HCT116 (cell line): Measurements from ENCODE around the gene LACTBL1. TPM values are rescaled to one million over a fixed set of nuclear protein-coding genes. Genes with fewer than 3 reads are reported as not detected.

Experiments used
- ATAC-seq: fragments of 200-7000 bp; cut with Tn5 transposase; 2 replicates; pipeline ENCODE4 v1.9.1; 2020; ENCODE audit warnings: mild to moderate bottlenecking, moderate library complexity
- BruUV-seq: library from RNA; stranded (reverse); fragments of 400-500 nt; replicated peaks from 2 replicates; lab custom pipeline; 2021; lab: Mats Ljungman, UMichigan
- CTCF ChIA-PET: fragments of 300-600 bp; sonication (Branson Sonifier 250); formaldehyde crosslinking; loops from one replicate; lab custom pipeline; 2021; ENCODE audit warnings: antibody characterized with exemption; lab: Charles Lee
- POLR2A ChIA-PET: fragments of 300-600, 350-600 bp; sonication (Branson Sonifier 250); formaldehyde crosslinking; loops from one replicate; lab custom pipeline; 2021; ENCODE audit warnings: antibody characterized with exemption; lab: Charles Lee
- RAD21 ChIA-PET, 2 experiments: fragments of 300-600 bp; sonication (Branson Sonifier 250); formaldehyde crosslinking; loops; one replicate each; lab custom pipeline; 2023; ENCODE audit warnings: low total read pairs in 2 of 2; ENCODE audit not compliant: uncharacterized antibody in 2 of 2, unreplicated experiment in 2 of 2, low non-redundant PET in 1 of 2; lab: Charles Lee
- DNase-seq: peaks from one replicate; pipeline ENCODE4 v3.0.0-alpha.2; 2010; ENCODE audit warnings: low read depth, low spot score
- H2AFZ ChIP-seq: fragments of 200-600 bp; shearing (Covaris generic), sonication (generic); 2 replicates; pipeline ENCODE4 v1.6.1; 2017; ENCODE audit warnings: low read depth, mixed run types, mixed read lengths, antibody characterized with exemption, low read length; ENCODE audit not compliant: poor library complexity, severe bottlenecking
- H3K27ac ChIP-seq: 2 replicates; pipeline ENCODE4 v1.5.1; 2012; ENCODE audit warnings: low read depth, low read length
- H3K27me3 ChIP-seq: fragments of 200-600 bp; sonication (generic); 2 replicates; pipeline ENCODE4 v1.6.1; 2016; ENCODE audit warnings: mixed run types, low read length, mixed read lengths; ENCODE audit not compliant: insufficient read depth
- H3K36me3 ChIP-seq, 2 experiments: fragments of 200-500 bp in 1 of 2; fragments of 200-600 bp in 1 of 2; sonication (Bioruptor generic) in 1 of 2; sonication (generic) in 1 of 2; 2 replicates each; pipeline versions ENCODE4 v1.5.1 to v1.6.1; 2014 to 2016; ENCODE audit warnings: low read length in 2 of 2, inconsistent platforms in 1 of 2, mixed read lengths in 1 of 2, mixed run types in 1 of 2; ENCODE audit not compliant: insufficient read depth in 2 of 2, control insufficient read depth in 1 of 2
- H3K4me1 ChIP-seq, 2 experiments: fragments of 200-600 bp in 1 of 2; sonication (generic) in 1 of 2; 2 replicates each; pipeline versions ENCODE4 v1.5.1 to v1.6.1; 2012 to 2017; ENCODE audit warnings: low read length in 2 of 2, inconsistent platforms in 1 of 2, mild to moderate bottlenecking in 1 of 2, mixed read lengths in 1 of 2, mixed run types in 1 of 2, moderate library complexity in 1 of 2; ENCODE audit not compliant: insufficient read depth in 2 of 2, control insufficient read depth in 1 of 2
- H3K4me2 ChIP-seq: fragments of 200-600 bp; sonication (generic); 2 replicates; pipeline ENCODE4 v1.6.1; 2017; ENCODE audit warnings: mixed run types, low read length, mixed read lengths
- H3K4me3 ChIP-seq, 2 experiments: fragments of 200-600 bp in 1 of 2; sonication (generic) in 1 of 2; replicated peaks in 1 of 2; 2 replicates each; pipeline ENCODE4 v1.5.1; 2011 to 2016; ENCODE audit warnings: low read length in 2 of 2, control low read depth in 1 of 2, low read depth in 1 of 2, mild to moderate bottlenecking in 1 of 2, mixed read lengths in 1 of 2, mixed run types in 1 of 2
- H3K79me2 ChIP-seq: fragments of 200-600 bp; sonication (generic); 2 replicates; pipeline ENCODE4 v1.6.1; 2017; ENCODE audit warnings: mild to moderate bottlenecking, mixed run types, low read length, moderate library complexity, mixed read lengths; ENCODE audit not compliant: insufficient read depth
- H3K9ac ChIP-seq: fragments of 200-600 bp; sonication (generic); 2 replicates; pipeline ENCODE4 v1.6.1; 2016; ENCODE audit warnings: low read length, mixed read lengths
- H3K9me2 ChIP-seq: fragments of 200-600 bp; sonication (generic), shearing (Covaris generic); 2 replicates; pipeline ENCODE4 v1.6.1; 2017; ENCODE audit warnings: mixed run types, mild to moderate bottlenecking, moderate library complexity; ENCODE audit not compliant: insufficient read depth
- H3K9me3 ChIP-seq, 2 experiments: fragments of 200-500 bp in 1 of 2; fragments of 200-600 bp in 1 of 2; sonication (Bioruptor generic) in 1 of 2; sonication (generic) in 1 of 2; 2 replicates each; pipeline ENCODE4 v1.6.1; 2014 to 2017; ENCODE audit warnings: low read length in 2 of 2, mixed read lengths in 2 of 2, inconsistent platforms in 1 of 2, low read depth in 1 of 2, mild to moderate bottlenecking in 1 of 2, mixed run types in 1 of 2, moderate library complexity in 1 of 2; ENCODE audit not compliant: control insufficient read depth in 1 of 2, insufficient read depth in 1 of 2
- H4K20me1 ChIP-seq: fragments of 200-600 bp; sonication (generic), shearing (Covaris generic); 2 replicates; pipeline ENCODE4 v1.6.1; 2017; ENCODE audit warnings: mixed run types, mild to moderate bottlenecking, moderate library complexity; ENCODE audit not compliant: insufficient read depth
- ATF3 ChIP-seq: IDR thresholded peaks from 2 replicates; pipeline ENCODE4 v1.6.1; 2012
- CEBPB ChIP-seq: IDR thresholded peaks from 2 replicates; pipeline ENCODE4 v1.6.1; 2012; ENCODE audit warnings: low read depth
- EZH2 ChIP-seq: fragments of 200-600 bp; sonication (generic); IDR thresholded peaks from 2 replicates; pipeline ENCODE4 v1.6.1; 2017; ENCODE audit warnings: antibody characterized with exemption, mixed run types
- FOSL1 ChIP-seq: IDR thresholded peaks from 2 replicates; pipeline ENCODE4 v1.6.1; 2012; ENCODE audit warnings: low read depth
- JUND ChIP-seq: IDR thresholded peaks from 2 replicates; pipeline ENCODE4 v1.6.1; 2012
- MAX ChIP-seq: IDR thresholded peaks from 2 replicates; pipeline ENCODE4 v1.6.1; 2012
- POLR2A ChIP-seq: IDR thresholded peaks from 2 replicates; pipeline ENCODE4 v1.7.0; 2011; ENCODE audit warnings: borderline replicate concordance; ENCODE audit not compliant: insufficient read depth, insufficient read length; ENCODE audit errors: extremely low read depth
- RAD21 ChIP-seq: IDR thresholded peaks from 2 replicates; pipeline ENCODE4 v1.6.1; 2012; ENCODE audit warnings: low read depth, mild to moderate bottlenecking
- REST ChIP-seq: IDR thresholded peaks from 2 replicates; pipeline ENCODE4 v1.6.1; 2012; ENCODE audit warnings: low read depth
- SIN3A ChIP-seq: IDR thresholded peaks from 2 replicates; pipeline ENCODE4 v1.6.1; 2012; ENCODE audit warnings: low read depth
- SP1 ChIP-seq: IDR thresholded peaks from 2 replicates; pipeline ENCODE4 v1.6.1; 2012; ENCODE audit warnings: low read depth
- YY1 ChIP-seq: IDR thresholded peaks from 2 replicates; pipeline ENCODE4 v1.6.1; 2011; ENCODE audit warnings: low read length, low read depth, moderate library complexity, mild to moderate bottlenecking; ENCODE audit not compliant: insufficient replicate concordance; ENCODE audit errors: extremely low read depth
- ZFX ChIP-seq: fragments of 450-650 bp; IDR thresholded peaks from 2 replicates; pipeline ENCODE4 v1.6.1; 2017
- intact Hi-C: fragments of 100-400 bp; cut with micrococcal nuclease; formaldehyde crosslinking; loops from 2 replicates; pipeline ENCODE4 v1.10.0; 2022
- total RNA-seq: library from RNA; stranded (reverse); gene quantifications from one replicate; pipeline ENCODE4 v1.2.1, GENCODE V29; 2021; ENCODE audit not compliant: unreplicated experiment
- TF ChIP-seq, protein P1 (sequence below): IDR thresholded peaks from 2 replicates; pipeline ENCODE4 v1.6.1; 2011; ENCODE audit warnings: mild to moderate bottlenecking, low read length, moderate library complexity; ENCODE audit not compliant: insufficient replicate concordance; ENCODE audit errors: extremely low read depth

LACTBL1 gene
- total RNA-seq, 1 experiment from 2014 or later = not detected

GRCh38 chr1:22959545-22960360 lies 12.9 kb downstream of the LACTBL1 start:
- H3K79me2 ChIP-seq = no peaks in the 10 kb centered on the region
- peaks cover 0 to 2% of the 10 kb centered on the region in 2 experiments; a peak in 1 of 4 replicates for H3K4me1 ChIP-seq
- H2AFZ ChIP-seq = no peak overlapping the region
- DNase-seq = no peak
- no peak for TF ChIP-seq REST
- TF ChIP-seq SP1 = no peak
- TF ChIP-seq EZH2 = no peak
- TF ChIP-seq CEBPB = no peak
- no peak for TF ChIP-seq FOSL1
- TF ChIP-seq YY1 = no peak
- TF ChIP-seq POLR2A = no peak
- TF ChIP-seq MAX = no peak
- no peak for TF ChIP-seq JUND
- no peak for TF ChIP-seq ZFX
- TF ChIP-seq, protein P1, sequence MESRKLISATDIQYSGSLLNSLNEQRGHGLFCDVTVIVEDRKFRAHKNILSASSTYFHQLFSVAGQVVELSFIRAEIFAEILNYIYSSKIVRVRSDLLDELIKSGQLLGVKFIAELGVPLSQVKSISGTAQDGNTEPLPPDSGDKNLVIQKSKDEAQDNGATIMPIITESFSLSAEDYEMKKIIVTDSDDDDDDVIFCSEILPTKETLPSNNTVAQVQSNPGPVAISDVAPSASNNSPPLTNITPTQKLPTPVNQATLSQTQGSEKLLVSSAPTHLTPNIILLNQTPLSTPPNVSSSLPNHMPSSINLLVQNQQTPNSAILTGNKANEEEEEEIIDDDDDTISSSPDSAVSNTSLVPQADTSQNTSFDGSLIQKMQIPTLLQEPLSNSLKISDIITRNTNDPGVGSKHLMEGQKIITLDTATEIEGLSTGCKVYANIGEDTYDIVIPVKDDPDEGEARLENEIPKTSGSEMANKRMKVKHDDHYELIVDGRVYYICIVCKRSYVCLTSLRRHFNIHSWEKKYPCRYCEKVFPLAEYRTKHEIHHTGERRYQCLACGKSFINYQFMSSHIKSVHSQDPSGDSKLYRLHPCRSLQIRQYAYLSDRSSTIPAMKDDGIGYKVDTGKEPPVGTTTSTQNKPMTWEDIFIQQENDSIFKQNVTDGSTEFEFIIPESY = no peak
- TF ChIP-seq SIN3A = no peak
- no peak for TF ChIP-seq RAD21
- no peak for TF ChIP-seq ATF3
- TF ChIP-seq, all 23 proteins: peak for 0
- Histone ChIP-seq H3K9ac (no peak overlapping the region), H4K20me1 (no peaks in the 10 kb centered on the region), H3K9me3 (no peaks in the 10 kb centered on the region), H3K27me3 (no peaks in the 10 kb centered on the region), H3K36me3 (no peaks in the 10 kb centered on the region), H3K4me3 (no peak overlapping the region), H3K27ac (no peak overlapping the region), H3K4me2 (no peak overlapping the region), H3K9me2 (no peaks in the 10 kb centered on the region)
- ChIA-PET POLR2A (no interaction called here), RAD21 (interaction anchor here in 1 of 2 experiments (0.6 kb wide), 1 partner anchor 580 kb away, joined by 4 read pairs; no protein-coding TSS in a partner anchor), CTCF (interaction anchor here (0.7 kb wide), 1 partner anchor 1635 kb away, joined by 3 read pairs; no protein-coding TSS in a partner anchor)
- intact Hi-C loops = no loop called here
- no peak for ATAC-seq
- no TSS peak for BruUV-seq
